Tibial nerve (tissue), 3 donors: ENCODE results near the gene NUBP1.

Experiments used
- POLR2A ChIP-seq, 2 donors: fragments of 450-650 bp; IDR thresholded peaks; one replicate each; pipeline ENCODE4 v1.6.1; 2017; ENCODE audit warnings: antibody characterized with exemption in 2 of 2, mild to moderate bottlenecking in 2 of 2, moderate library complexity in 2 of 2
- TF ChIP-seq, protein P1 (sequence below), 5 experiments: fragments of 200-600 bp in 3 of 5; fragments of 450-650 bp in 2 of 5; sonication (generic) in 3 of 5; IDR thresholded peaks; one replicate each; pipeline ENCODE4 v1.5.1; 2016 to 2019; ENCODE audit warnings: antibody characterized with exemption in 5 of 5, mild to moderate bottlenecking in 3 of 5, moderate library complexity in 2 of 5

DNA sequence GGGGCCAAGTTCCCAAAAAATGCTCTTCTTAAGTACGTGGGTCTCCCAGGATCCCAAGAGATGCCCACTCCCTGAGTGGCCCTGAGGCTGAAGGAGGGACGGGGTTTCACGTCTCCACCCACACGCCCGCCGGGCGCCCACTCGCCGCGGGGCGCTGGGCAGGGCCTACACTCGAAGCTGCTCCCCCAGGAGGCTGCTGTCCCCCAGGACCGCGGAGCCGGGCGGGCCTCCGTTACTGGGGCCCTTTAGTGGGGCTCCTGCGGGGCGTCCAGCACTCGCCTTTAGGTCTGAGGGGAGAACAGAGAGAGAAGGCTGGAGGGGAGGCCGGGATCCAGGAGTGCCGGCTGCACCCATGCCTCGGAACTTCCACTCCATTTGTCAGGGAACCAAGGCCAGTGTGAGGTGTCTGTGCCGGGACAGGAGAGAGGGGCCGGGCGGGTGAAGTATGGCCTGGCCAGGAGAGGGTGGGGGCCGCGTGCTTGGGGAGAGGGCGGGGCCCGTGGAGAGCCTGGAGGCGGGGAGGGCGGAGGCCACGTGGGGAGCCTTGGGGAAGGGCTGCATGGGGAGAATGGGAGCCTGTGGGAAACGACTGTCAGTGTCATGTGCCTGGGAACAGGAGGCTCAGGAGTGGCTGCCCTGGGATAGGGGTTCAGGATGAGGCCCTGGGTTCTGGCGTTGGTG, 18.8 kb downstream of the NUBP1 start:
- TF ChIP-seq, protein P1, sequence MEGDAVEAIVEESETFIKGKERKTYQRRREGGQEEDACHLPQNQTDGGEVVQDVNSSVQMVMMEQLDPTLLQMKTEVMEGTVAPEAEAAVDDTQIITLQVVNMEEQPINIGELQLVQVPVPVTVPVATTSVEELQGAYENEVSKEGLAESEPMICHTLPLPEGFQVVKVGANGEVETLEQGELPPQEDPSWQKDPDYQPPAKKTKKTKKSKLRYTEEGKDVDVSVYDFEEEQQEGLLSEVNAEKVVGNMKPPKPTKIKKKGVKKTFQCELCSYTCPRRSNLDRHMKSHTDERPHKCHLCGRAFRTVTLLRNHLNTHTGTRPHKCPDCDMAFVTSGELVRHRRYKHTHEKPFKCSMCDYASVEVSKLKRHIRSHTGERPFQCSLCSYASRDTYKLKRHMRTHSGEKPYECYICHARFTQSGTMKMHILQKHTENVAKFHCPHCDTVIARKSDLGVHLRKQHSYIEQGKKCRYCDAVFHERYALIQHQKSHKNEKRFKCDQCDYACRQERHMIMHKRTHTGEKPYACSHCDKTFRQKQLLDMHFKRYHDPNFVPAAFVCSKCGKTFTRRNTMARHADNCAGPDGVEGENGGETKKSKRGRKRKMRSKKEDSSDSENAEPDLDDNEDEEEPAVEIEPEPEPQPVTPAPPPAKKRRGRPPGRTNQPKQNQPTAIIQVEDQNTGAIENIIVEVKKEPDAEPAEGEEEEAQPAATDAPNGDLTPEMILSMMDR (IDR thresholded peaks at IDR 0.05): no peak
- no peak for TF ChIP-seq POLR2A (IDR thresholded peaks at IDR 0.05)
